Liver (tissue), 3 donors: ENCODE data around the gene ATP5F1D.
"Not testable (repeated sequence)": the region's sequence is repeated elsewhere in the genome, so short reads cannot be mapped to it uniquely, and the experiment has no call there.

Source experiments
- ATF3 ChIP-seq: IDR thresholded peaks from 2 replicates; pipeline ENCODE4 v1.6.1; 2016; ENCODE audit warnings: antibody characterized with exemption
- CTCF ChIP-seq: fragments of 150-350 bp; IDR thresholded peaks from 2 replicates; pipeline ENCODE4 v1.5.1; 2017; ENCODE audit warnings: improper control_type of control experiment, low read depth, low read length; ENCODE audit not compliant: missing input control
- HNF4A ChIP-seq, 2 donors: conservative IDR thresholded peaks; 2 replicates each; pipeline ENCODE4 v1.6.1; 2016; ENCODE audit warnings: antibody characterized with exemption in 2 of 2, mild to moderate bottlenecking in 2 of 2
- MAX ChIP-seq: IDR thresholded peaks from 2 replicates; pipeline ENCODE4 v1.6.1; 2016; ENCODE audit warnings: antibody characterized with exemption
- NR2F2 ChIP-seq: IDR thresholded peaks from 2 replicates; pipeline ENCODE4 v1.6.1; 2016; ENCODE audit warnings: antibody characterized with exemption
- RAD21 ChIP-seq, 2 donors: IDR thresholded peaks; 2 replicates each; pipeline ENCODE4 v1.6.1; 2016; ENCODE audit warnings: antibody characterized with exemption in 2 of 2, mild to moderate bottlenecking in 2 of 2
- REST ChIP-seq: IDR thresholded peaks from 2 replicates; pipeline ENCODE4 v1.6.1; 2016; ENCODE audit warnings: antibody characterized with exemption, mild to moderate bottlenecking
- TAF1 ChIP-seq: conservative IDR thresholded peaks from 2 replicates; pipeline ENCODE4 v1.6.1; 2016; ENCODE audit warnings: antibody characterized with exemption, mild to moderate bottlenecking
- ZBTB33 ChIP-seq: IDR thresholded peaks from 2 replicates; pipeline ENCODE4 v1.6.1; 2016; ENCODE audit warnings: antibody characterized with exemption
- donor health status: healthy.
- donor health status: healthy.

GRCh38 chr19:1200614-1201013, 40.9 kb upstream of the ATP5F1D start:
- not testable (repeated sequence) for TF ChIP-seq NR2F2; HNF4A (conservative IDR thresholded peaks at IDR 0.05); CTCF; TAF1; MAX; REST; ZBTB33; RAD21 (IDR thresholded peaks at IDR 0.05); ATF3
